ENCODE results near the gene ADAMTS17.

Gene ADAMTS17

DNA sequence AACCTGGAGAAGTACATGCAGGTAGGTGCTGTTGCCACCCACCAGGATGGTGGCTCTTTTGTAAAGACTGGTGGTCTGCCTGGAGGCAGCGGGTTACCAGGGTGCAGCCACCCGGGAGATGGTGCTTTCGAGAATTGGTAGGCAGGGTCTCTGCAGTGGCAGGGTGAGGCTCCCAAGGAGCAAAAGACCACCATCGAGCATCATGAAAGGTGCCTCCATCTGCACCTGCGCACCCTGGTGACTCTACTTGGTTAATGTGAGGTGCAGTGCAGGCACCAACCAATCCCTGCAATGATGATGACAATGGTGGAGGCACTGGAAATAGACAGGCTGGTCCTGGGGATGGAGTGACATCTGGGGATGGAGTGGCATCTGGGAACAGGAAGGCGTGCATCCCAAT is 236.7 kb downstream of the ADAMTS17 start:
- TF ChIP-seq ZFX (IDR thresholded peaks at IDR 0.05), result no peak
- TF ChIP-seq, protein P1, sequence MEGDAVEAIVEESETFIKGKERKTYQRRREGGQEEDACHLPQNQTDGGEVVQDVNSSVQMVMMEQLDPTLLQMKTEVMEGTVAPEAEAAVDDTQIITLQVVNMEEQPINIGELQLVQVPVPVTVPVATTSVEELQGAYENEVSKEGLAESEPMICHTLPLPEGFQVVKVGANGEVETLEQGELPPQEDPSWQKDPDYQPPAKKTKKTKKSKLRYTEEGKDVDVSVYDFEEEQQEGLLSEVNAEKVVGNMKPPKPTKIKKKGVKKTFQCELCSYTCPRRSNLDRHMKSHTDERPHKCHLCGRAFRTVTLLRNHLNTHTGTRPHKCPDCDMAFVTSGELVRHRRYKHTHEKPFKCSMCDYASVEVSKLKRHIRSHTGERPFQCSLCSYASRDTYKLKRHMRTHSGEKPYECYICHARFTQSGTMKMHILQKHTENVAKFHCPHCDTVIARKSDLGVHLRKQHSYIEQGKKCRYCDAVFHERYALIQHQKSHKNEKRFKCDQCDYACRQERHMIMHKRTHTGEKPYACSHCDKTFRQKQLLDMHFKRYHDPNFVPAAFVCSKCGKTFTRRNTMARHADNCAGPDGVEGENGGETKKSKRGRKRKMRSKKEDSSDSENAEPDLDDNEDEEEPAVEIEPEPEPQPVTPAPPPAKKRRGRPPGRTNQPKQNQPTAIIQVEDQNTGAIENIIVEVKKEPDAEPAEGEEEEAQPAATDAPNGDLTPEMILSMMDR (conservative IDR thresholded peaks at IDR 0.05), result no peak
- H3K27ac ChIP-seq, result no peak overlapping the region

DNA sequence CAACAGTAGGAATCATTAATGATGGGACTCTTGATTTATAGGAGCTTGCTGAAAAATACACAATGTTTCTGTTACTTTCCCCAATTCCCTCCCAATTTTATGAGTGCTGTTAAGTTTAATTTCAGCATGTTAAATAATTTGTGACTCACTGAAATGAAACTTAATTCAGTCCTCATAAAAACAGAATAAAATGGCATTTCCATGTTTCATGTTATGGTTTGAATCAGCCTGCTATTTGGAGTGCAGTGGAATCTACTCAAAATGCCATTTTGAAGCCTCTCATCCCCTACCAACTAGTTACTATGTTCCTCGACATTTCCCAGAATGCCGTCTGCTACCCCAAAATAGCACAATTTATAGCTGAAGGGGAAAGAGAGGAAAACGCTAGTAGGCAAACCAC is 237.5 kb downstream of the ADAMTS17 start:
- H3K27ac ChIP-seq, result no peak overlapping the region
- TF ChIP-seq, protein P1 (conservative IDR thresholded peaks at IDR 0.05), result no peak
- TF ChIP-seq ZFX (IDR thresholded peaks at IDR 0.05), result no peak

DNA sequence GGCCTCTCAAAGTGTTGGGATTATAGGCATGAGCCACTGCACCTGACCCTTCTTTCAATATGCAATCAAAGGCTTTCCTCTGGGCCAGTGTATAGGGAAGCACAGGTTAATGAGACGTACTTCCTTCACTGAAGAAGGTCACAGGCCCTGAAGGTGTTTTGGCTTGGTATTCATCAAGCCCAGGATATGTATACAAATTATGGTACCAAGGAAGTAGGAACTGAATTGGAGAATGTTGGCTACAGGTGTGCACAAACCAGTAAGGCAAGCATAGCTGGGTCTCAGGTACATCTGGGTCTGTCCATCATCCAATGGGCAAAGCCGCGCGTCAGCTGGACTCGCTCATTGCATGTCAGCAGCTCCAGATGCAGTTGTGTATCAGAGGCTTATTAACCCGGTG is 237.9 kb downstream of the ADAMTS17 start:
- no peak overlapping the region for H3K27ac ChIP-seq
- TF ChIP-seq, protein P1 (conservative IDR thresholded peaks at IDR 0.05), result no peak
- TF ChIP-seq ZFX (IDR thresholded peaks at IDR 0.05), result no peak

DNA sequence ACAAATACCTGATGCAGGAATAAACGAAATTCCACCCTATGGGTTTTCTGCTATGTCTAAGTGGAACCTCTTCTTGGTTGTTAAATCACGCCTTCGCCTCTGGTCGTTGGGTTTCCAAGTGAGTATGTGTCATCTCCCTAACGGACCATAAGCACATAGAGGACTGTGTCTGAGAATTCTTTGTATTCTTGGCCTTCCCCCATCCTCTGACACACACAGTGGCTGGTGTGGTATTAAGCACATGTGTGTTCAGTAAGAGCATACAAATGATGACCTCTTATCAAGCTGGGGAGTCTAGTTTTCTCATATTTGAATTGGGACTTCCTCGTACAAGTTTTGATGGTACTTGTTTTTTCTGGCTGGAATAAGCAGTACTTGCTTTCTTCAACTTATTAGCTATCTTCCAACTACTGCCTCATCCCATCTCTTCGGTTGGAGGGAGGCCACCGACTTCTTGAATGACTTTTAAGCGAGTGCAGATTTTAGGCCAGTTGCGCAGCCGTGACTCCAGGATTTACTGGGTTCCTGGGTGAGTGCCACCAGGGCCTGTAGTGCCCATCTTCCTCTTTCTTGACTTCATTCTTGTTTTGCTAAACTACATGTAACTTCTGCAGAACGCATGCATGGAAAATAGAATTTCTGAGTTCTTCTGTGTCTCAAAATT is 240.2 kb downstream of the ADAMTS17 start:
- no peak overlapping the region for H3K27ac ChIP-seq
- TF ChIP-seq ZFX (IDR thresholded peaks at IDR 0.05), result no peak
- TF ChIP-seq, protein P1 (conservative IDR thresholded peaks at IDR 0.05), result no peak

DNA sequence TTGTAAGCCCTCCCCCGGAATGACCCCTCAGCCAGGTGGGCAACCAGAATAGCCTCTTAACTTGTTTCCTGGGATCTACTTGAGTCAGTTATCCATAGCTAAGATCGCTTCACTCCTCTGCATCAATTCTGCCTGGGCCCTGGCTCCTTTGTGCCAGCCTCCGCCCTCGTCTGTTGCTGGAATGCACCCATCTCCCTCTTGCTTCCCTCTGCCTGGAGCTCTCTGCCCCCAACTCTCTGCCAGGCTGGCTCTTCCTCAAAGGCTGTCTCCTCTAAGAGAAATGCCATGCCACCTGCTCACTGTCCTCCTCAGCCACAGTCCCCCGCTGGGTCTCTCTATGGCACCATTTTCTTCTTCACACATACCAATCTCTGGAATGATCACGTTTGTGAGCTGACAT is 240.8 kb downstream of the ADAMTS17 start:
- TF ChIP-seq ZFX (IDR thresholded peaks at IDR 0.05), result no peak
- TF ChIP-seq, protein P1 (conservative IDR thresholded peaks at IDR 0.05), result no peak
- H3K27ac ChIP-seq, result no peak overlapping the region

DNA sequence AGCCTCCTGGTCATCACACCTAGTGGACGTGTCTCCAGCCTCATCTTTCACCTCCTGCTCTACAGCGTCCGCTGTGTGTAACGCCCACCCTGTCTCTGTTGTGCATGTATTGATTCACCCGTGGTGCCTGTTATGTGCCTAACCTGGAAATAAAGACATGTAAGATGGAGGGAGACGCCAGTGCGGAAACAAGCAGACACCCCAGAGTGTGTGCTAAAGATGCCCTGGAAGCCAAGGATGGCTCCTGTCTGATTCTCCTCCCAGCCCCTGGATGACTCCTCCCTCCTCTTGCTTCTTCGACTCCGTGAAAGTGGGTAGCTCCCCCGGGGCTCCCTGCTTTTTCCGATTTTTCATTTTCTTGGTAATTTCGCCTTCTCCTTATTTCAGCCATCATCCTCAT is 241.8 kb downstream of the ADAMTS17 start:
- TF ChIP-seq ZFX (IDR thresholded peaks at IDR 0.05), result no peak
- TF ChIP-seq, protein P1 (conservative IDR thresholded peaks at IDR 0.05), result no peak
- H3K27ac ChIP-seq, result no peak overlapping the region

DNA sequence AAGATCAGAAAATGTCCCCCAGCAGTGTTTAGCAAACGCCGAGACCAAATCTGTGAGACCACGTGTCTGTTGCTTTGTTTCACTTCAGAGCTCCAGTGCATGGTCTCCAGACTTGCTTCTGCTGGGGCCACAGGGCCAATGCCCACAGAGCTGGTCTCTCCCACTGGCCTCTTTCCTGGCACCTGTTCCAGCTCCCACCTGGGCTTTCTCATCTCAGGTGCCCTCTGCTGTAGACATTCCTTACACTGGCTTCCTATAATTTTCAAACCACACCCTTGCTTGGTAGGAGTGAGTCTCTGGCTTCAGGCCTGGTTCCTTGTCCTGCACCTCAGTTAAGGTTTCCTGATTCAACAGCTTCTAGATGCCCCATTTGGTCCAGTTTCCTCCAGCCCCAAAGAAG is 243.1 kb downstream of the ADAMTS17 start:
- TF ChIP-seq ZFX (IDR thresholded peaks at IDR 0.05), result no peak
- TF ChIP-seq, protein P1 (conservative IDR thresholded peaks at IDR 0.05), result no peak
- H3K27ac ChIP-seq, result no peak overlapping the region
